ENCODE results near the gene RPP40.

RPP40 gene

DNA sequence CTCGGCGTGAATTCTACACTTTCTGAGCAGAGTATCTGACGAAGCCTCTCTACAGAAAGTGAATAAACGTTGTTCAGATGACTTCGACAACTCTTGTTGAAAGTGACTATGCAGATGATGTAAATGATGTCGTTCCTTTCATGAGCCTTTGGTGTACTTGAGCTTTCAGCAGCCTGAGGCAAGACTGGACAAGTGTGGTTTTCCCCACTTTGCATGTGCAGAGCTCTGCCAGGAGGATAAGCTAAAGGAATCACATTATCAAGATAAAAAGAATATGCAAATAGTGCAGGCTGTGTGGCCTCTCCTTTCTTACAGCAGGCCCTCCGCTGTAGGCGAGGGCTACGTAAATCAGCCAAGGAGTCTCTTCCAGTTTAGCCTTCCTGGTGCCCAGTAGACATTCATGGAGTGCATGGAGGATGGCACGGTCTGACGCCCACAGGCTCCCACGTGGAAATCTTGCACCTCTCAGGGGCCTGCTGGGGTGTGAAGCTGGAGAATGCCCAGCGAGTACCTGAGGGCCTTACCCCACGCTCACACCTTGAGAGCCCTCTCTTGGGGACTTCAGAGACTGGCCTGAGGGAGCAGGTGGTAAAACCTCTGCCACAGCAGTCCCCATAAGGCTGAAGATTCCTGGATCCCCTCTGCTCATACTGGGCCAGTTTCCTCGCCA, 54.9 kb downstream of the RPP40 start:
- Mint-ChIP-seq H3K36me3 (peaks cover 8% of the 10 kb centered on the region), H3K27ac (no peak overlapping the region)

DNA sequence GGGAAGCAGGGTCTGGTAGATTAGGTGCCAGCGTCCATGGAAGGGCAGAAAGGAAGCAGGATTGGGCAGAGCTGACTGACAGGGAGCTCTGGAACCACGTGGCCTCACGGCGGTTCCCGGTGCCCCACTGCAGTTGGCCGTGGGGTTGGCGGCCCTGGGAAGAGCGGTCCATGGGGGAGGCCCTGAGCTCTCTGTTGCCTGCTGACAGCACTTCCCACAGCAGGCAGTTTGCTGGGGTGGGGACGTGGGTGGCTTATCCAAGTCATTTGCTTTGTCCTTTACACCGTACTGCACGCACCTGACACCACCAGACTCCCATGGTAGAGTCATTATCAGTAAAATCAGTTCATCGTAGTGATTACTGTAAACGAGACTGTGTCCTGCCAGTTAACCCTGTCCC, 56.1 kb downstream of the RPP40 start:
- Mint-ChIP-seq H3K27ac (no peak overlapping the region), H3K36me3 (peaks cover 6% of the 10 kb centered on the region), H3K9me3 (ENCODE audit: low read depth) (no peaks in the 10 kb centered on the region), H3K27me3 (no peaks in the 10 kb centered on the region), H3K4me3 (no peak overlapping the region), H3K4me1 (ENCODE audit: low read depth) (peaks cover 7% of the 10 kb centered on the region)

More for the DNA sequence above, 54.9 kb downstream of the RPP40 start:
- H3K4me1 Mint-ChIP-seq (ENCODE audit: low read depth), result no peaks in the 10 kb centered on the region
- no peaks in the 10 kb centered on the region for H3K9me3 Mint-ChIP-seq (ENCODE audit: low read depth)
- no peaks in the 10 kb centered on the region for H3K27me3 Mint-ChIP-seq
- no peak overlapping the region for H3K4me3 Mint-ChIP-seq

DNA sequence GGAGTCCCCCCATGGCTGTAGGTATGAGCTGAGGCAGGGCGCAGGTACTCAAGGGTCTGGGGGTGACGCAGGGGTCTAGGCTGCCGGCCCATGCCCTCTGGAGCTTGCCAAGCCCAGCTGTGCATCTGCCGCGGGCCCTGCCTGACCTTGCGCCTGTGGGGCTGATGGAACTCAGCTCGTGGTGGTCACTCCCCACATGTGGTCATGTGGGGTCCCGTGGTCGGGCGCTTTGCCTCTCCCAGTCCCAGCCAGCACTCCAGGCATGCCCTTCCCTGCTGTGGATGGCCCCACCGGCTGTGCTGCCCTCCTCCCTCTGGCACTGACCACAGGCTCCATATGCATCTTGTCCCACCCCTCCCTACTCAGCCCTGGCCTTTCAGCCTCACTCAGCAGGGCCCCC, 57.3 kb downstream of the RPP40 start:
- H3K4me3 Mint-ChIP-seq, result no peak overlapping the region
- no peaks in the 10 kb centered on the region for H3K9me3 Mint-ChIP-seq (ENCODE audit: low read depth)
- H3K27ac Mint-ChIP-seq, result no peak overlapping the region
- peaks cover 6% of the 10 kb centered on the region for H3K36me3 Mint-ChIP-seq
- peaks cover 19% of the 10 kb centered on the region for H3K4me1 Mint-ChIP-seq (ENCODE audit: low read depth)
- H3K27me3 Mint-ChIP-seq, result no peaks in the 10 kb centered on the region
